IPS-20b (cell line): ENCODE measurements around the gene ANGPT4.

ENCODE experiments used
- H3K27ac ChIP-seq: one replicate; pipeline ENCODE4 v1.5.1; 2013; ENCODE audit warnings: low read length
- H3K27me3 ChIP-seq: 2 replicates; pipeline ENCODE4 v1.6.1; 2013; ENCODE audit warnings: mild to moderate bottlenecking, low read length, inconsistent platforms; ENCODE audit not compliant: insufficient read depth
- H3K36me3 ChIP-seq: 2 replicates; pipeline ENCODE4 v1.6.1; 2013; ENCODE audit warnings: low read depth, mild to moderate bottlenecking, inconsistent platforms, low read length, moderate library complexity; ENCODE audit not compliant: insufficient read depth
- H3K4me1 ChIP-seq: 2 replicates; pipeline ENCODE4 v1.6.1; 2013; ENCODE audit warnings: mild to moderate bottlenecking, control low read depth, inconsistent platforms, low read length, moderate library complexity; ENCODE audit not compliant: insufficient read depth
- H3K4me3 ChIP-seq: 2 replicates; pipeline ENCODE4 v1.5.1; 2013; ENCODE audit warnings: mild to moderate bottlenecking, low read length, inconsistent platforms
- H3K9ac ChIP-seq: 2 replicates; pipeline ENCODE4 v1.6.1; 2013; ENCODE audit warnings: low read depth, mild to moderate bottlenecking, inconsistent platforms, low read length, moderate library complexity
- H3K9me3 ChIP-seq: 2 replicates; pipeline ENCODE4 v1.6.1; 2013; ENCODE audit warnings: mild to moderate bottlenecking, low read depth, low read length, inconsistent platforms; ENCODE audit not compliant: insufficient read depth

ANGPT4 gene

DNA sequence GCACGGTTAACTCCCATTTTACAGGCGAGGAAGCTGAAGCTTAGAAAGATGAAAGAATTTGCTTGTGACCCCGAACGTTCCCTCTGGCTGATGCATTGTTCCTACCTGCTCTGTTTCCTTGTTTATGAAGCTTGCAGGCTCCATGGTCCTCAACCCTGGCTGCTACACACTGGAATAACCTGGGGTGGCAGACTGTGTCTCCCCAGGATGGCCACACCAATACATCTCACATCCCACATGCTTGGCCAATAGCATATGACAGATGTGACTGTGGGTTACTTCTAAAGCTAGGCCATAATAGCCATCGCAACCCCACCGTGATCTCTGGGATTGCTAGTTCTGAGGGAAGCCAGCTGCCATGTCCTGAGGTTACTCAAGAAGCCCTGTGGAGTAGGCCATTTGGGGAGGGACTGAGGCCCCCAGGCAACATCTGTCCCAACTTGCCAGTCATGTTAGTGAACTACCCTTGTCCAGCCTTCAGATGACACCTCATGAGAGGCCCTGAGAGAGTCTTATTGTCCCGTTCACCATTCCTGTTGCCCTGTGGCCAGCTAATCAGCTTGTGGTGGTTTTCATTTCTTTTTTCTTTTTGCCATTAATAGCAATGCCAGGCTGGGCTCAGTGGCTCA is 89.3 kb downstream of the ANGPT4 start:
- Histone ChIP-seq H3K4me3 (no peak overlapping the region), H3K27ac (no peak overlapping the region), H3K4me1 (no peaks in the 10 kb centered on the region), H3K9me3 (no peaks in the 10 kb centered on the region), H3K9ac (no peak overlapping the region), H3K27me3 (no peaks in the 10 kb centered on the region), H3K36me3 (no peaks in the 10 kb centered on the region)

DNA sequence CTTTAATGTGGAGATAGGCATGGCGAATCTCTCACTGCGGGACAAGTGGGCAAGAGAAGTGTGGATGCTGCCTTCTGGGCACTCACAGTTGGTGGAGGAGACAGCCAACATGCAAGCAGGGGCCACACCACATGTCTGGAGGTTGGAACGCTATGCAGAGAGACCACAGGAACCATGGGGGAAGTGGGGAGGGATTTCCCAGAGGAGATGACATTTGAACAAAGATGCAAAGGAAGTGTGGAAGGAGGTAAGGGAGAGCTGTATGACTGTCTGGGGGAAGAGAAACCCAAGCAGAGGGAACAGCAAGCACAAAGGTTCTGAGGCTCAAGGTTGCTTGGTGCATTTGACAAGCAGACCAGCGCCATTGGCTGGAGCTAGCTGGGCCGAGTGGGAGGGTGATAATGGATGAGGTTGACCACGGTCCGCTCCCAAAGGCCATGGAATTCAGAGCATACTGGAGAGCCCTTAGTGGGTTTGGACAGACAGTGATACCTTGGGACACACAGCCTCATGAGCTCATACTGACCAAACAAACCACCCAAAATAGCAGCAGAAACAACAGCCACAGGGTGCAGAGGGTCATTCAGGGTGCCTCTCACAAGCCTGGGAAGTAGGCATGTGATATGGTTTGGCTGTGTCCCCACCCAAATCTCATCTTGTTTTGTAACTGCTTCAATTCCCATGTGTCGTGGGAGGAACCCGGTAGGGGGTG is 90.3 kb downstream of the ANGPT4 start:
- Histone ChIP-seq H3K9me3 (no peaks in the 10 kb centered on the region), H3K36me3 (no peaks in the 10 kb centered on the region), H3K27me3 (no peaks in the 10 kb centered on the region), H3K9ac (no peak overlapping the region), H3K4me3 (no peak overlapping the region), H3K4me1 (no peaks in the 10 kb centered on the region), H3K27ac (no peak overlapping the region)

GRCh38 chr20:824916-825315 is 91.2 kb downstream of the ANGPT4 start:
- Histone ChIP-seq H3K27me3 (no peaks in the 10 kb centered on the region), H3K4me3 (no peak overlapping the region), H3K9ac (no peak overlapping the region), H3K36me3 (no peaks in the 10 kb centered on the region), H3K27ac (no peak overlapping the region), H3K9me3 (no peaks in the 10 kb centered on the region), H3K4me1 (no peaks in the 10 kb centered on the region)

GRCh38 chr20:824490-824889 is 91.6 kb downstream of the ANGPT4 start:
- no peaks in the 10 kb centered on the region for H3K27me3 ChIP-seq
- H3K9ac ChIP-seq: no peak overlapping the region
- no peaks in the 10 kb centered on the region for H3K36me3 ChIP-seq
- H3K4me3 ChIP-seq: no peak overlapping the region
- H3K9me3 ChIP-seq: no peaks in the 10 kb centered on the region
- no peak overlapping the region for H3K27ac ChIP-seq
- H3K4me1 ChIP-seq: no peaks in the 10 kb centered on the region

GRCh38 chr20:823574-823902 is 92.6 kb downstream of the ANGPT4 start:
- no peak overlapping the region for H3K27ac ChIP-seq
- no peak overlapping the region for H3K9ac ChIP-seq
- H3K4me1 ChIP-seq: no peaks in the 10 kb centered on the region
- no peaks in the 10 kb centered on the region for H3K27me3 ChIP-seq
- H3K4me3 ChIP-seq: no peak overlapping the region
- H3K36me3 ChIP-seq: no peaks in the 10 kb centered on the region
- no peaks in the 10 kb centered on the region for H3K9me3 ChIP-seq

DNA sequence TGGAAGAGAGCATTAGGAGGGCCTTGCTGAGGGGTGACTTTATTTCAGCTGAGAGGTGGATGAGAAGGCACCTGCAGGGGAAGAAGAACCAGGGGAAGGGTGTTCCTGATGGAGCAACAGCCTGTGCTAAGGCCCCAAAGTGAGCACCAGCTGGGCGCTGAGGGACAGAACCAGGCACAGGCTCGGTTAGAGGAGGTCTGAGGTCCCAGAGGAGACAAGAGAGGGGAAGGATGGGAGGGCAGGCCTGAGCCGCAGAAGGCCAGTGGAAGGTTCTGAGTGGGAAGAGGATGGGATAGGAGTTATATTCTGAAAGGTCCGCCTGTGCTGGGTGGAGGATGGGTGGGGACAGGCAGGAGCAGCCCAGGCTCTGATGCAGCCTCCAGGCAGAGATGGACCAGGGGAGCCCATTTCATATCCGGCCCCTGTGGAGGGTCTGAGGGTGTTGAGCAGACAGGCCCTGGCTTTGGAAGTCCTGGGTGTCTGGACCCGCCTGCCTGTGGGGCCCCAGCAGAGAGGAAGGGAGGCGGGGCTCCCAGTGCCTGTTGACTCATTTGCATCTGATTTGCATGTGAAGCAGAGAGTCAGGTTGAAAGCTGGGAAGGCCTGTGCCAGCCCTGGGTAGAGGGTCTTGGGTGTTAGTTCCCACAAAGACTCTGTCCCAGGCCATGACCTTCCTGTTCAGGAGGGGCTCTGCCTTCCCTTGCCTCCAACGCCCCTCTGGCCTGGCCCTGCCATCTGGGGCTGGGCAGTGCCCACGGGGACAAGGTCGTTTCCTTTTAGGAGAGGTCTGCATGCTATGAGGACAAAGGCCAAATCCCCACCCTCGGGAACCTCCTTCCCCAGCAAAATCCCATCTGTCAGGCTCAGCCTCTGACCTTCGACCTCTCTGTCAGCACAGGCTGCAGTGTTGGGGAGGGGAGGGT is 93.2 kb downstream of the ANGPT4 start:
- H3K9me3 ChIP-seq: no peaks in the 10 kb centered on the region
- no peak overlapping the region for H3K4me3 ChIP-seq
- H3K4me1 ChIP-seq: no peaks in the 10 kb centered on the region
- no peaks in the 10 kb centered on the region for H3K36me3 ChIP-seq
- no peaks in the 10 kb centered on the region for H3K27me3 ChIP-seq
- no peak overlapping the region for H3K27ac ChIP-seq
- H3K9ac ChIP-seq: no peak overlapping the region

DNA sequence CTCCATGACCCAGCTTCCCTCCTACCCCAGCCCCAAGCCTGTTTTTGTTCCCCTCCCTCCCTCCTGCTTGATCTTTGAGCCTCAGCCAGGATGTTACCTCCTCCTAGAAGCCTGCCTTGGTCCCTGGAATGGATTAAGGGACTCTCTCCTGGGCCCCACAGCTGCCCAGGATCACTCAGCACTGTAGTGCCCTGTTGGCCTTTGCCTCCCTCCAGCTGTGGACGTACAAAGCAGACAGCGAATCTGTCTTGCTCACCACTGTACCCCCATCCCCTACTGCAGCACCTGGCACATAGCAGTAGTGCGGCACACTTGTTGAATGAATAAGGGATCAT is 94.4 kb downstream of the ANGPT4 start:
- H3K4me3 ChIP-seq: no peak overlapping the region
- no peaks in the 10 kb centered on the region for H3K27me3 ChIP-seq
- no peaks in the 10 kb centered on the region for H3K4me1 ChIP-seq
- no peaks in the 10 kb centered on the region for H3K36me3 ChIP-seq
- H3K9ac ChIP-seq: no peak overlapping the region
- no peaks in the 10 kb centered on the region for H3K9me3 ChIP-seq
- H3K27ac ChIP-seq: no peak overlapping the region

GRCh38 chr20:821046-821730 is 94.9 kb downstream of the ANGPT4 start:
- Histone ChIP-seq H3K9me3 (no peaks in the 10 kb centered on the region), H3K36me3 (no peaks in the 10 kb centered on the region), H3K4me1 (no peaks in the 10 kb centered on the region), H3K27ac (no peak overlapping the region), H3K4me3 (no peak overlapping the region), H3K9ac (no peak overlapping the region), H3K27me3 (no peaks in the 10 kb centered on the region)

- Histone ChIP-seq H3K4me3 (no peak overlapping the region), H3K4me1 (no peaks in the 10 kb centered on the region), H3K9ac (no peak overlapping the region), H3K9me3 (no peaks in the 10 kb centered on the region), H3K27me3 (no peaks in the 10 kb centered on the region), H3K27ac (no peak overlapping the region), H3K36me3 (no peaks in the 10 kb centered on the region)
Measured at GRCh38 chr20:820323-820953, 95.7 kb downstream of the ANGPT4 start.
